NCI-H2196 (cell line): Measurements from ENCODE around the gene THAP8.

Source experiments
- DNase-seq: peaks from one replicate; lab custom pipeline; 2025; ENCODE audit not compliant: unreplicated experiment; lab: John Stamatoyannopoulos, UW

Gene THAP8

DNA sequence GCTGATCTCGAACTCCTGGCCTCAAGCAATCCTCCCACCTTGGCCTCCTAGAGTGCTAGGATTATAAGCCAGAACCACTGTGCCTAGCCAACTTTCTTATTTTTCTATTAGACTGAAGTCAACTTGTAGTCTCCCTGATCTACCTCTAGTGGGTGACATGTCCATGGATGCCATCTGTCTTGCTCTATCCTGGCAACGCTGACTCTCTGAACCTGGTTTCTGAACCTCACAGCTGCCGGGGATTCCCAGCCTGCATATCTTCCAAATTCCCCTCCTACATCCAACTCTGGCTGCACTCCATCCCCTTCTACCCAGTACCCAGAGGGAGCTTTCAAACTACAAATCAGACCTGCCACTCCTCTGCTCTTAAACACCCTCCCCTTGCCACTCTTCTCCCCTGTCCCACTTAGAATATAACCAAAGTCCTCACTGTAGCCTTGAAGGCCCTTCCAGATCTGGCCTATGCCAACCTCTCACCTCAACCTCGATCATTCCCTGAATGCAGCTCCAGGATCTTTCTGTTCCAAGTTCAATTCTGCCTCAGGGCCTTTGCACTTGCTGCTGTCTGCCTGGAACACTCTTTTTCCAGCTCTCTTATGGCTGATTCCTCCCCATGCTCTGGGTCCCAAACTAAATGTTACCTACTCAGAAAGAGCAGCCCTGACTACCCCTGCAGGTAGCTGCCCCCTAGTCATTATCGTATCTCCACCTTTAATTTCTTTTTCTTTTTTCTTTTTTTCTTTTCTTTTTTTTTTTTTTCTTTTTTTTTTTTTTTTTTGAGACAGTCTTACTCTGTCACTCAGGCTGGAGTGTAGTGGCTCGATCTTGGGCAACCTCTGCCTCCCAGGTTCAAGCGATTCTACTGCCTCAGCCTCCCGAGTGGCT is 23.6 kb downstream of the THAP8 start:
- peak; percentile 24 for DNase-seq

GRCh38 chr19:36028313-36029041 is 25.6 kb downstream of the THAP8 start:
- DNase-seq, result no peak

DNA sequence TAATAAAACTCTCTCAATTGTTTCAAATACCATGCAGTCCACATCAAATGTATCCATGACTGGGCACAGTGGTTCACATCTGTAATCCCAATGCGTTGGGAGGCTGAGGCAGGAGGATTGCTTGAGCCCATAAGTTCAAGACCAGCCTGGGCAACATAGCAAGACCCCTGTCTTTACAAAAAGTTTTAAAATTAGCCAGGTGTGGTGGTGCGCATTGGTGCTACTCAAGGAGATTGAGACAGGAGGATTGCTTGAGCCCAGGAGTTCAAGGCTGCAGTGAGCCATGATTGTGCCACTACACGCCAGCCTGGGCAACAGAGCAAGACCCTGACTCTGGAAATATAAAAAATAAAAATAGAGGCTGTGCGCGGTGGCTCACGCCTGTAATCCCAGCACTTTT is 26.4 kb downstream of the THAP8 start:
- no peak for DNase-seq

- DNase-seq, result no peak
Measured at GRCh38 chr19:36026091-36026876, 27.8 kb downstream of the THAP8 start.

- no peak for DNase-seq
Measured at GRCh38 chr19:36025541-36025940, 28.5 kb downstream of the THAP8 start.

DNA sequence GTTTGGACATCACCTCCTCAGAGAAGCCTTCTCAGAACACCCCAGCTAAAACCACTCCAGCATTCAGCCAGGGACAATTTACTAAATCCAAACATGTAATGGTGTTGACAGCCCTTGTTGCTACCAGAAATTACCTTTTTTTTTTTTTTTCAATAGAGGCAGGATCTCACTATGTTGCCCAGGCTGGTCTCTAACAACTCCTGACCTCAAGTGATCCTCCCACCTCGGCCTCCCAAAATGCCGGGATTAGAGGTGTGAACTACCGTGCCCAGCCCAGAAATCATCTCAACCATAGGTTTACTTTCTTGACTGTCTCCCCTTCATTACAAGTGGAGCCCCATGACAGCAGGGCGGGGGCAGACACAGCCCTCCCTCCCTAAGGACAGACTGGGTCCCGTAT is 30.7 kb downstream of the THAP8 start:
- DNase-seq, result no peak

DNA sequence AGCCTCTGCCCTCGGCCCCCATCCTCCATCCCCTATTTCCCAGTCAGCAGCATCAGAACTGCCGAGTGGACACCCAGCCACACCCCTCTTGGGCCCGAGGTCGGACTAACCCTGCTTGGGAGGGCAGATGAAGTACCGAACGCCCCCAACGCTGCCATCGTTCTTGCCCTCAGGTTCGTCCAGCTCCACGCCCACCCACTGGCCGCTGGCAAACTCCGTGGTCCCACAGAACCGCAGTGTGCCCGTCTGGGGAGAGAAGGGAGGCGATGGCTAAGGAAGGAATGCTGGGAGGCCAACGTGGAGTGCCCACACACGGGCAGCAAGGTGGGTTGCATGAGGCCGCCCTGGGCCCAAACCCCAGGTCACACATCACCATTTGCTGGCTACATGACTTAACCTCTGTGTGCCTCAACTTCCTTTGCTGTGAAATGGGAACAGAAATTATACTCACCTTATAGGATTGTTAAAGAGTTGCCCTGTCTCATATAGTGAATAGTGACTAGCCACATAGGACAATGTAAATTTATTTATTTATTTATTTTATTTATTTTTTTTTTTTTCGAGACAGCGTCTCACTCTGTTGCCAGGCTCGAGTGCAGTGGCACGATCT is 34.9 kb downstream of the THAP8 start:
- DNase-seq, result no peak

DNA sequence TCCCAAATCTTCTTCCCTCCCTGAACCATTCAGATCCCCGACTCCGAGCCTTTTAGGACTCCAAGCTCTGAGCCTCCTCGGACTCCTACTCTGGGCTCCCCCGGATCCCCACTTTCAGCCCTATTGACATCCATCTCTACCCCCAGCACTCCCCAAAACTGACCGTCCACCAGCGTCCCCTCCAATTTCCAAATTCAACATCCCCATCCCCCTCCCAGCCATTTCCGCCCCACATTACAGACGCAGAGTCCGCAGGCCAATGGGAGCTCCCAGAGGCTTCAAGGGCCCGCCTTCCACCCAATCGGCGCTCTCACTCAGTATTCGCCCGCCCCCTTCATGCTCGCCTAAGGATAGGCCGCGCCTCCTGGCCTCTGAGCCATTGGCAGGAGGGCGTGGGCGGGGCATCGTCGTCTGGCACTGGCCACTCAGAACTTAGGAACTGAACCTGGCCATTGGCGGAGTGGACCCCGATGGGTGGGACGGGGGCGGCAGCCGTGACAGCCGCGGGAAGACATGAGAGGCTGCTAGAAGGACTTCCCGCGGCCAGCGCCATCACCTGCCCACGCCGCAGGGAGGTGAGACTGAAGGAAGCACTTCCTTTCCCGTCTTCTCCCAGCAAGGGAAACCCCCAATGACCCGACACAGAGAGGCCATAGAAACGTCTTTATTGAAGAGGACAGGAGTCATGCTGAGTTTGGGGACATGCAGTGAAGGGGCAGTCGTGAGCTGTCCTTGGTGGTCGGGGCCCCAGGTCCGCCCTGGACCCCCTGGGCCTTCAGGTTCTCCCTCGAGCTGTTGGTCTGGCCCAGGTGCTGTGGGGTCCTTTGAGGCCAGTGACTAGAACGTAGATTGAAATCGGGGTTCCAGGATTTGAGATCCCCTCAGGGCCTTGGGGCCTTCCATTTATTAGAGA is 39.8 kb downstream of the THAP8 start, which contains the start of gene ALKBH6:
TSS of gene ALKBH6 (minus strand) at position 202 of the 913 bp plus-strand sequence. CDS start 816 bp downstream, outside the sequence.
- DNase-seq, result peak; percentile 99

- no peak for DNase-seq
Measured at GRCh38 chr19:36013280-36014011, 40.6 kb downstream of the THAP8 start.

DNA sequence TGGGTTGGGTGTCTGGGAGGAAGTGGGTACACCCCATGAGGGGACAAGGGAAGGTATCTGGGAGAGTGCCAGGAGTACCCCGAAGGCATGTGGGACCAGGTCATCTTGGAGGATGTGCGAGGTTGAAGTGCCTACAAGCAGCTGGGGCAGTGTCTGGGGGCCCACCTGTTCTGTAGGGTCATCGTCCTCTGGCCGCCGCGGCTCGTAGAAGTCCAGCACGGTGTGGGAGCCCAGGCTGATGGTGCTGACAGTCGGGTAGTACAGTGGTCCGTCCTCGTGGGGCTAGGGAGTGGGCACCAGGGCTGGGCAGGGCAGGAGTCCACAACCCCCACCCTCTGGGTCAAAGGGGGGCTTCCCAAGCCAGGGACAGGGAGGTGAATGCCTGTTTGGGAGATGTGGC is 43.7 kb downstream of the THAP8 start:
- DNase-seq, result no peak

GRCh38 chr19:36009633-36010379 is 44.3 kb downstream of the THAP8 start:
- no peak for DNase-seq

- peak; percentile 71 for DNase-seq
Measured at GRCh38 chr19:36009220-36009619, 44.9 kb downstream of the THAP8 start.

DNA sequence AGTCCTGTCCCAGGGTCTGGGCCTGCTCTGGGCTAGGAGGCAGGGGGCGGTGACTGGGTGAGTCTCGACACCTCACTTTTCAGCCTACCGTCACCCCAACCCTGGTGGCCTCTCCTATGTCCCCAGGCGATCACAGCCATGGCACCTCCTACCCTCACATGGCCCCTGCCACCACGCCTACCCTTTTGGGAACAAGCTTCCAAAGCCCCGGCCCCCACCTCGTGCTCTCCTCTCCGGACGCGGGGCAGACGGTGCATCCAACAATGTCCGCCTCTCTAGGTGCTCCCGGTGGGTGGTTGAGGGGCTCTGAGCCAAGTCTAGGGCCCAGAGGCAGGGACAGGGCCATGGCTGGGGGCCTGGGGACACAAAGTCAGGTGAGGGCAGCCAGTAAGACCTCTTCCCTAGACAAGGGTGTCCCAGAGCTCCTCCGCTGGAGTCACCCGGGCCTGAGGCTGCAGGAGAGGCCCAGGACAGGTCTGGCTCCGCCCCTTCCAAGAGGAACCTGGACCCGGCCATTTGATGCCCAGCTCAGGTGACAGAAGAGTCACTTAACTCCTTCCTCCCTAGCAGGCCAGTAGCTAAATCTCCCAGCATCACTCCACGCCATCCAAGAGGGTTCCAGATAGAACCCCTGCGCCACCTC is 45.6 kb downstream of the THAP8 start, which contains the start of gene SYNE4:
TSS of gene SYNE4 (minus strand) at position 478 of the 643 bp plus-strand sequence. CDS start at position 346, 132 bp downstream.
- peak; percentile 41 for DNase-seq

GRCh38 chr19:36006955-36007354 is 47.1 kb downstream of the THAP8 start:
- DNase-seq, result no peak

- DNase-seq, result no peak
Measured at GRCh38 chr19:36003284-36003683, 50.8 kb downstream of the THAP8 start.

DNA sequence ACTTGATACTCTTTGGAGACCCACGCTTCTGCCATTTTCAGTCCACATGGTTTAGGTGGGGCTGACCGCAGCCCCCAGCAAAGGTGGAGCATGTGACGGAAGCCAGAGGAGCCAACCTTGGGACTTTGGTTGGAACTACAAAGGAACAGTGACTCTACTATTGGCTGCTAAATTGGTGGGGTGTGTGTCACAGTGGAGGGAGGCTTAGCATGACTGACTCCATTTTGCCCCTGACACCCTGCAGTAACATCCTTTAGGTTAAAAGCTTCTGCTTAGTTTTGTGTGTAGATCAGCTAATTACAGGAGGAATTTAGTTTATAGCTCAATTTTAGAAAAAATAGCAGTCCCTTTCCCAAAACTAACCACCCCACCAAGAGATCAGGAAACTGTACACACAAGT is 52.5 kb downstream of the THAP8 start:
- no peak for DNase-seq

DNA sequence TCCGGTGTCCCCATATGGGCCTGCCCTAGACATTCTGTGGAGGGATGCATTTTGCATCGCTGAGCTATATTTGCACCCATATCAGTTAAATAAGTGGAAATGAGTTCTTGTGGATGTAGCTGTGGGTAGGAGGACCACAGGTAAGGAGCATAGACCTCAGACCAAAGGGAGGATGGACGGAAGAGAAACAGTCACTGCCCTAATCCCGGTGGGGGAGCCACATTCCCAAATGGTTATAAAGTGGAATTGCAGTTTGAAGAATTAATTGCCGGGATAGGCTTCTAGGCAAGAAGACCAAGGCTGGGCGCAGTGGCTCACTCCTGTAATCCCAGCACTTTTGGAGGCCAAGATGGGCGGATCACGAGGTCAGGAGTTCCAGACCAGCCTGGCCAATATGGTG is 57.3 kb downstream of the THAP8 start:
- DNase-seq, result no peak
